GM12878 (cell line): Measurements from ENCODE around the gene KCNC1. TPM values are rescaled to one million over a fixed set of nuclear protein-coding genes. Genes with fewer than 3 reads are reported as not detected.

ENCODE experiments used
- BACH1 ChIP-seq: fragments of 450-650 bp; IDR thresholded peaks from 2 replicates; pipeline ENCODE4 v1.6.1; 2017; ENCODE audit warnings: mild to moderate bottlenecking, borderline replicate concordance
- CBX3 ChIP-seq: fragments of 200-600 bp; sonication (generic); IDR thresholded peaks from 2 replicates; pipeline ENCODE4 v1.6.1; 2016; ENCODE audit warnings: low read depth, borderline replicate concordance
- DPF2 ChIP-seq: fragments of 450-650 bp; IDR thresholded peaks from 2 replicates; pipeline ENCODE4 v1.6.1; 2017; ENCODE audit warnings: mild to moderate bottlenecking
- EED ChIP-seq: sonication (generic); IDR thresholded peaks from 2 replicates; pipeline ENCODE4 v1.6.1; 2016; ENCODE audit warnings: antibody characterized with exemption, low read depth
- MYB ChIP-seq: fragments of 150-350 bp; IDR thresholded peaks from 2 replicates; pipeline ENCODE4 v1.6.1; 2014; ENCODE audit warnings: mild to moderate bottlenecking, low read depth, low read length, borderline replicate concordance
- NR2C2 ChIP-seq: IDR thresholded peaks from 2 replicates; pipeline ENCODE4 v1.6.1; 2011; ENCODE audit warnings: borderline replicate concordance, low read depth; ENCODE audit not compliant: control insufficient read depth, insufficient read length
- POLR2A ChIP-seq: IDR thresholded peaks from 2 replicates; pipeline ENCODE4 v1.6.1; 2011; ENCODE audit warnings: low read depth, mild to moderate bottlenecking, low read length
- RAD21 ChIP-seq: IDR thresholded peaks from 2 replicates; pipeline ENCODE4 v1.6.1; 2011; ENCODE audit warnings: mild to moderate bottlenecking, low read depth, low read length, moderate library complexity; ENCODE audit not compliant: insufficient read depth
- RBBP5 ChIP-seq: fragments of 200-600 bp; sonication (generic); conservative IDR thresholded peaks from 2 replicates; pipeline ENCODE4 v1.6.1; 2016
- RFX5 ChIP-seq: IDR thresholded peaks from 2 replicates; pipeline ENCODE4 v1.6.1; 2011; ENCODE audit warnings: low read depth, low read length, improper control_type of control experiment
- STAT1 ChIP-seq: fragments of 450-650 bp; conservative IDR thresholded peaks from 2 replicates; pipeline ENCODE4 v1.6.1; 2014; ENCODE audit warnings: antibody characterized with exemption, mild to moderate bottlenecking
- polyA plus RNA-seq, 11 experiments: library from polyadenylated mRNA; depleted of rRNA in 4 of 11; unstranded in 6 of 11; stranded (reverse) in 5 of 11; fragments of >200 nt; fragmentation: Nextera tagmentation in 4 of 11; fragmentation: Illumina TruSeq in 1 of 11; extraction: Ambion mirVana in 4 of 11; extraction: Trizol in 1 of 11; gene quantifications; 1 replicate in 1 of 11; 2 replicates in 10 of 11; pipeline versions ENCODE4 v1.2.1 to v1.2.3, GENCODE V29; 2011 to 2016; ENCODE audit warnings: inconsistent platforms in 2 of 11, missing spikeins in 2 of 11, low read depth in 1 of 11
- total RNA-seq, 4 experiments: library from RNA; depleted of rRNA in 3 of 4; stranded (reverse); fragments of >200 nt in 3 of 4; fragmentation: Illumina TruSeq in 1 of 4; extraction: Trizol in 1 of 4; gene quantifications; 2 replicates each; pipeline versions ENCODE4 v1.2.1 to v1.2.3, GENCODE V29; 2013 to 2021
- TF ChIP-seq, protein P1 (sequence below): IDR thresholded peaks from 2 replicates; pipeline ENCODE4 v1.6.1; 2011; ENCODE audit warnings: borderline replicate concordance, low read depth, mild to moderate bottlenecking, moderate library complexity, low read length; ENCODE audit not compliant: insufficient read depth, poor library complexity, severe bottlenecking
- TF ChIP-seq, protein P2 (sequence below): IDR thresholded peaks from 2 replicates; pipeline ENCODE4 v1.6.1; 2011; ENCODE audit warnings: low read depth, low read length, improper control_type of control experiment, borderline replicate concordance

The KCNC1 gene
- total and polyA plus RNA-seq, 10 of the 15 experiments (the other 5 are each of a cell fraction or from before 2014, with no cell fraction given) = 0.27 to 0.34 TPM; not detected in 8

DNA sequence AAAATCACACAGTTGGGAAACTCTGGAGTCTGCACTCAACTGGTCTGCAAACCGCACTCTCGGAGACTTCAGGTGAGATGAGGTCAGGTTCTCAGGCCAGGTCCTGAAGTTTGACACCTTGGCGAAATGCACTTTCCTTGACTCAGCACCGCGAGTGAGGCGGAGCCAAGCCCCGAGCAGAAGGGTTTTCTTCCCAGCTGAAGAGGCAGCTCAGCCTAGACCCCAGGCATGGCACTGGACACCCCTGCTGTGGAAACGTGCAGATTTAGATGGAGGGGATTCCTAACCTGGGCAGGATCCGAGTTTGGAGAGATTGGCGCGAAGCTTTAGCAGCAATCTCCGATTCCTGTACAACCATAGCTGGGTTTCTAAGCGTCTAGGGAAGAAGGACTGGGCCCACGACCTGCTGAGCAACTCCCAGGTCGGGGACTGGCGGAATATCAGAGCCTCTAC is 16.0 kb upstream of the KCNC1 start (continued):
- TF ChIP-seq, protein P1, sequence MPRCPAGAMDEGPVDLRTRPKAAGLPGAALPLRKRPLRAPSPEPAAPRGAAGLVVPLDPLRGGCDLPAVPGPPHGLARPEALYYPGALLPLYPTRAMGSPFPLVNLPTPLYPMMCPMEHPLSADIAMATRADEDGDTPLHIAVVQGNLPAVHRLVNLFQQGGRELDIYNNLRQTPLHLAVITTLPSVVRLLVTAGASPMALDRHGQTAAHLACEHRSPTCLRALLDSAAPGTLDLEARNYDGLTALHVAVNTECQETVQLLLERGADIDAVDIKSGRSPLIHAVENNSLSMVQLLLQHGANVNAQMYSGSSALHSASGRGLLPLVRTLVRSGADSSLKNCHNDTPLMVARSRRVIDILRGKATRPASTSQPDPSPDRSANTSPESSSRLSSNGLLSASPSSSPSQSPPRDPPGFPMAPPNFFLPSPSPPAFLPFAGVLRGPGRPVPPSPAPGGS = no peak
- TF ChIP-seq RFX5 (no peak), DPF2 (no peak), NR2C2 (no peak), STAT1 (no peak), POLR2A (no peak), RAD21 (no peak), EED (no peak), CBX3 (no peak), RBBP5 (no peak), BACH1 (no peak), MYB (no peak)
- TF ChIP-seq, protein P2, sequence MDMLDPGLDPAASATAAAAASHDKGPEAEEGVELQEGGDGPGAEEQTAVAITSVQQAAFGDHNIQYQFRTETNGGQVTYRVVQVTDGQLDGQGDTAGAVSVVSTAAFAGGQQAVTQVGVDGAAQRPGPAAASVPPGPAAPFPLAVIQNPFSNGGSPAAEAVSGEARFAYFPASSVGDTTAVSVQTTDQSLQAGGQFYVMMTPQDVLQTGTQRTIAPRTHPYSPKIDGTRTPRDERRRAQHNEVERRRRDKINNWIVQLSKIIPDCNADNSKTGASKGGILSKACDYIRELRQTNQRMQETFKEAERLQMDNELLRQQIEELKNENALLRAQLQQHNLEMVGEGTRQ = no peak
